Measurements from ENCODE around the gene PARD3B. TPM values are rescaled to one million over a fixed set of nuclear protein-coding genes. Genes with fewer than 3 reads are reported as not detected.

The PARD3B gene
- total RNA-seq, 1 donor from 2014 or later: 10.3 TPM

DNA sequence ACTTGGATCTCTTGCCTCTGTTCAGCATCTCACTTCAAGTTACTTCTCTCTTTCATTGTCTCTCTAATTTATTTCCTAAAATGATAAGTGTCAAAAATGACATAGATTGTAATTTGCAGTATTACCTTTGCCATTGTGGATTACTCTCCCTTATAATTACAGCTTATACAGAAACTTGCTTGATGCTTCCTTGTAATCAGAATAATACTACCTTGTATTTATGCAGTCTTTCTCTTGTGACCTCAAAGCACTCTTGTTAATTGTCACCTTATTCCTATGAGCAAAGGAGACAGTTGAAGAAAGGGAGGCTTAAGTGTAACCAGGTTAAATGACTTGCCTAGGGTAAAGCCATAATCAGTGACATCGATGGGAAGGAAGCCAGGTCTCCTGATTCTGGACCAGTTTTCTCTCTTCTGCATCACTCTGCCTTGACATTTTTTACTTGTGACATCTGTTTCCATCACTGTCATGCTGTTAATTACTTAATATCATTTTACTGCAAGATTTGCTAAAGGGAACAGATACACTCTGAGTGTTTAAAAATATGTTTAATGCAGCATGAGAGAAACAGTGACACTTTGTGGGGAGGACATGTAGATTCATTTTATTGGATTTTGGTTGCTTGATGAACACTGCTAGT is 388.6 kb downstream of the PARD3B start:
- no peak for DNase-seq (ENCODE audit: extremely low read depth, low read depth, low spot score)

GRCh38 chr2:204944927-204945326 is 399.7 kb downstream of the PARD3B start:
- no peak for DNase-seq (ENCODE audit: extremely low read depth, low read depth, low spot score)

GRCh38 chr2:204945376-204945775 is 400.1 kb downstream of the PARD3B start:
- no peak for DNase-seq (ENCODE audit: extremely low read depth, low read depth, low spot score)

GRCh38 chr2:204946892-204947291 is 401.6 kb downstream of the PARD3B start:
- no peak for DNase-seq (ENCODE audit: extremely low read depth, low read depth, low spot score)

GRCh38 chr2:204947405-204947804 is 402.1 kb downstream of the PARD3B start:
- DNase-seq (ENCODE audit: extremely low read depth, low read depth, low spot score): no peak

DNA sequence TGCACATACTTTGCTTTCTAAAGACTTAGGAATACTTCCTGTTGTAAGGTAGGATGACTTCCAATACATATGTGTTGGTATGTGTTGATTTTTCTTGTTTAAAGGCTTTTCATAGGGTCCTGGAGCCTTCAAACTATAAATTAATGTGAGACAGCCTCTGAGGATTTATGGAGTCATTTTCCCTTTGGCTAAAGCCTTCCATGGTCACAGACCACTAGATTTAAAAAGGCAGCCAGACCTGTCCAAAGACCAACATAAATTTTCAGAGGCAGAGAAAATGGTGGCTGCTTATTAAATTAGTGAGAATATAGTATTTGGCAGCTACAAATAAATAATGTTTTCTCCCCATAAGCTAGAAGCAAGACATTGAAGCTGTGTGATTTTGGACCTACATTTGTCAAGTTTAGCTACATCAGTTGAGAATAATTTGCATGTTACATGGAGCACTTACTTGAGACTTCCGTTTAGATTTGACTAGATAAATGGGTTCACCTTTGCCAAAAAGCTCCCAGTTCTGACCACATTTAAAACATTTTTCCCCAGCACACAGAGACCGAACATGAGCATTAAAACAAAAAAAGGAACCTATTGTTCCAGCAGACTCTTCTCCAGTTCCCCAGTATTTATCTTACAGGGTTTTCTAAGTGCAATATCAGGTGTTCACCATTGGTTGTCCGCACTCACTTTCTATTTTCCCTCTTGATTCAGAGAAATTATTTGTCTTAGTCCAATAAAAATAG is 402.9 kb downstream of the PARD3B start:
- no peak for DNase-seq (ENCODE audit: extremely low read depth, low read depth, low spot score)

DNA sequence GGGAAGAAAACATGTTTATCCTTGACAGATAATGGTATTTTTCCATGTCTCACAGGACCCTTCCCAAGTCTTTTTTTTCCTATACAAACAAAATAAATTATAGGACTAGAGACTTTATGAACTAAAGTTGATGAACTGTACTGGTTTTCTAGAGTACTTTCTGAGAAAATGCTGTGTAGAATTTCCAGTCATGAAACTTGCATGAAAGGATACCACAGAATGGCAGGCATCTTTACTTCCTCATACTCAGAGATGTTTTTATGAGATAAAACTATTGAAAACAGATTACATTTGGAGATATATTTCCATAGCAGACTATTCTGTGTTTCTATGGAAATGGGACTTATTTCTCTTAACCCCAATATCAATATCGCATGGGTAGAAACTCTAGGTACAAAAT is 403.5 kb downstream of the PARD3B start:
- DNase-seq (ENCODE audit: extremely low read depth, low read depth, low spot score): no peak

DNA sequence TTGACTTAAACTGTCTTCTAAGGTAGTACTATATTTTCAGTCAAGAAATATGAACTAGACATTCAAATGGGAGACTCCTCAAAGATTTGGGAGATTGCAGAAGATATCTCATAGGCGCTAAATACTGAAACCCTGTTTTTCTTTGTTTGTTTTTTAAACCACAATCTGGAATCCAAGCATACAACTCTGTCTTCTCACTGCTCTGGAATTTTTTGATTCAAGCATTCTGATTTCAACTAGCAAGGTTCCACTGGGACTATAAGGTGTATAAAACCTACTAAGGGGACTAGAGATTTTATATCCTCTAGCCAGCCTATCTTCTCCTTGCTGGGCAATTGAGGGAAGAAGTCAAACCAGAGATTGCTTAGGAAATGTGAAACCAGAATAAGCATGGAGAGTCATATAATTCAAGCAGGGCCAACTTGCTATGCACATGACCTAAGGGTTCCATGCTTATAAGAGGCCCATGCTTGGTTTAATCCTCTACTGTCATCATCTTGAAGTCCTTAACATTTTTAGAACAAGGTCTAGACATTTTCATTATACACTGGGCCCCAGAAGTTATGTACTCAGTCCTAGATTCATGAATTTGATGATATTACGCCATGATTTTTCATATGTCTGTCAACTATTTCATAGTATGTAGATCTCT is 405.5 kb downstream of the PARD3B start:
- DNase-seq (ENCODE audit: extremely low read depth, low read depth, low spot score): no peak

DNA sequence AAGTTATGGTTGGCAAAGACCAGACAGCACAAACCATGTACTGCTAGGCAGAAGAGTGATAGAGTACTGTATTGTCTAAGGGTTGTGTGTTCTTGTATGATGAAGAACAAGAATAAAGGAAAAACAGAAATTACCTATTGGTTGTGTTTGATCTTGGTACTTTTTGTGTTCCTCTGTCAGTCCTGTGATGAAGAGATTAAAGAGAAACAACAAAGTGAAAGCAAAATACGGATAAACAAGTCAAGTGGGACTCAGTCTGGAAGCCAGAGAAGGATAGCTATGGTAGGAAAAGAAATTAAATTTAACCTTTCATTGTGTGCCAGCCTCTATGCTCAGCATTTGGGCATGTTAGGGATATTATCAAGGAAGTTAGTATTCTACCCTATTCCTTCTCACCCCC is 413.1 kb downstream of the PARD3B start:
- no peak for DNase-seq (ENCODE audit: extremely low read depth, low read depth, low spot score)

GRCh38 chr2:204964414-204964813 is 419.1 kb downstream of the PARD3B start:
- no peak for DNase-seq (ENCODE audit: extremely low read depth, low read depth, low spot score)

GRCh38 chr2:204966245-204966644 is 421.0 kb downstream of the PARD3B start:
- no peak for DNase-seq (ENCODE audit: extremely low read depth, low read depth, low spot score)

DNA sequence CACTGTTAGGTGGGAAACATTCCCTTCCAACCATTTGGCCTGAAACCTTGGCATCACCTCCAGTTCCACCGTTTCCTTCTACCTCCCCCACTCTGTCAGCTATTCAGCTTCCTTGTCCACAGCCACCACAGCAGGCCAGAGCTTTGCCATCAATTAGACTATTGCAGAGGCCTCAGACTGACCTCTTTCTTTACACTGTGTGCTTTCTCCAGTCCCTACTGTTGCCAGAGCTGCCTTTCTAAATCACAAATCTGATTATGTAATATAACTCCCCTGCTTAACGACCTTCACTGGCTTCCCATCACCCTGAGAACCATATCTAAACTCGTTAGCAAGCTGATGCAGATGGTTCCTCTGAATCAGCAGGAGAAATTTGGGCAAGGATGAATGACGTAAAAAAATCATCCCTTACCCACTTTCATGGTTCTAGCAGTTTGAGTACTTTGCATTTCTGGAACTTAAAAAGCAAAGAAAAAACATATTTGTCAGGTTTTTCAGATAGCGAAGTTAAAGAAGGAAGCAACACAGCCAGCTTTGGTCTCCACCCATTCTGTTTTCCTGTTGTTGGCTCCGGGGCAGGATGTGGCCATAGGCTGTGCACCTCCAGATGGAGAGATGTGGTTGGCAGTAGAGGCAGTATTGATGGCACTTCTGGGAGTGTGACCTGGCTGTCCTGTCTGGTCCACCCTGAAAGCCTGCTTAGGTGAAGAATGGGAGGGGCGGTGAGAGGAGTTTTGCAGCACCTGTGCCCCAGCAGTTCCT is 422.1 kb downstream of the PARD3B start:
- DNase-seq (ENCODE audit: extremely low read depth, low read depth, low spot score): no peak

GRCh38 chr2:204971206-204971907 is 426.1 kb downstream of the PARD3B start:
- no peak for DNase-seq (ENCODE audit: extremely low read depth, low read depth, low spot score)

GRCh38 chr2:204972161-204972560 is 426.9 kb downstream of the PARD3B start:
- DNase-seq (ENCODE audit: extremely low read depth, low read depth, low spot score): no peak

DNA sequence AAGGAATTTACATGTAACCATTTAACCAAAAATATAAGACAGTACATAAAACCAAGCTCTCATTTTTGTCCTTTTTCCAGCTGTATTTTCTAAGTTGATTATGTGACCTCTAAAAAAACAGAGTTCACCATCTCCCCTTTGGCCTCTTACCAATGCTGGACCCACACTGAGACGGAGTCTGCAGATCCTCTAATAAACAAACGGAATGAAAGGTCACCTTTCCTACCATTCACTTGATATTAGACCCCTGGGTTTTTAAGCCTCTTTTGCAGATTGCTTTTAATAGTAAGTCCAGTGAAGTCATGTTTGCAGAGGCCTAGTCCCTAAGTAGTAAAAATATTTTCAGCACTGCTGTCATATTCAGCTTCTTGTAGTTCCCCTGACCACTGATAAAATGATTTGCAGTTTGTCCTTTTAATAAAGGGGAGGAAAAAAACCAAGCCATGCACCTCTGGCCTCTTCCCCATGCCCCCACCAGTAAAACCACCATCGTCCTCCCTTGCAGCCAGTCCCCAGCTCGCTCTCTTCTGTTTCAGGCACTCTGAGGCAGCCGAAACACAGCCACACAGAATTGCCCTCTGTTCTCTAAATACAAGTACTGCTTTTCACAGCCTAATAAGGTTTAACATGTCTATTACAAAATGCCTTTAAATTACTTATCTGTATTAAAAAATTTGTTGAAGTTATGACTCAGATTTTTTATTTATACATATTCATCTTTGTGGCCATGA is 427.5 kb downstream of the PARD3B start:
- DNase-seq (ENCODE audit: extremely low read depth, low read depth, low spot score): no peak

DNA sequence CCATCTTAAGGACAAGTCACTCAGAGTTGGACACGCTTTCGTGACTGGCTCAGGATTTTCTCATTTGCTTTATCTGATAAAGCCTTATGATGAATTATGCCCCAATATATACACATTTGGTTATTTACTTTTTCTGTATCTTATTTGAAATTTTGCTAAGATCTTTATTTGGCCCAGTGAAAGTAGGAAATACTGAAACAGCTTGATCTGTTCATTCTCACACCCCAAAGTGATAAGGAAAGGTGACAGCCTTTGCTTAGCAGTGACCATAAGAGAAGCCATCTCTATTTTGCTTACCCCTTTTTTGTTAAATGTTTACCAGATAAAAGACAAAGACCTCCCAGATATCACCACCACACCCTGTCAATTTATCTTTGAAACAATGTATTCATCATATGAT is 428.3 kb downstream of the PARD3B start:
- no peak for DNase-seq (ENCODE audit: extremely low read depth, low read depth, low spot score)

DNA sequence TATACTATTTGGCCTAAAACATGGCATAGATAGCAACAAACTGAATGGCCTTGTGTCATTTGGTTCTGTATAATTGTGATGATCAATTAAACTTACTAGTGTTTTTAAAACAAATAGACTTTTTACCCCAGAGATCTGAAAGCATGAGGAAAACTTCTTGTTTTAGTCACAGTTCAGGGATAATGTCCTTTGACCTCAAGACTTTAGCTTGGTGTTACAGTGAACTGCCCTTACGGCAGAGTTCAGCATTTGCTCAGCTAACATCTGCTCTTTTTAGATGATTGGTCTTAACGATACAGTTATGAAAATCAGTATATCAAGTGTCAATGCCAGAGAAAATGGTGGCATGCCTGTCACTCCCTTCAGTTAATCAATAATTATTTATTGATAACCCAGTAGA is 429.2 kb downstream of the PARD3B start:
- no peak for DNase-seq (ENCODE audit: extremely low read depth, low read depth, low spot score)

- no peak for DNase-seq (ENCODE audit: extremely low read depth, low read depth, low spot score)
Measured at GRCh38 chr2:204977914-204978313, 432.6 kb downstream of the PARD3B start.

GRCh38 chr2:204982303-204982702 is 437.0 kb downstream of the PARD3B start:
- no peak for DNase-seq (ENCODE audit: extremely low read depth, low read depth, low spot score)

GRCh38 chr2:204984518-204984917 is 439.2 kb downstream of the PARD3B start:
- DNase-seq (ENCODE audit: extremely low read depth, low read depth, low spot score): no peak

Measured in glomerular endothelial cell (primary cell).